NT2/D1 (cell line): Measurements from ENCODE around the gene TAC4.

Source experiments
- SUZ12 ChIP-seq: IDR thresholded peaks from 2 replicates; pipeline ENCODE4 v1.6.1; 2011; ENCODE audit not compliant: insufficient read length, insufficient read depth; ENCODE audit errors: extremely low read depth
- YY1 ChIP-seq: IDR thresholded peaks from 2 replicates; pipeline ENCODE4 v1.6.1; 2011; ENCODE audit not compliant: insufficient read length, insufficient read depth

- TF ChIP-seq SUZ12, result no peak
- TF ChIP-seq YY1, result no peak
Measured at GRCh38 chr17:49896222-49896621, 48.4 kb upstream of the TAC4 start.
